ENCODE results near the gene CADM1. TPM values are rescaled to one million over a fixed set of nuclear protein-coding genes. Genes with fewer than 3 reads are reported as not detected.

The CADM1 gene
- total and polyA plus RNA-seq, 2 donors (not counting 1 experiment from before 2014, with no cell fraction given) = 15.4 to 86.0 TPM

DNA sequence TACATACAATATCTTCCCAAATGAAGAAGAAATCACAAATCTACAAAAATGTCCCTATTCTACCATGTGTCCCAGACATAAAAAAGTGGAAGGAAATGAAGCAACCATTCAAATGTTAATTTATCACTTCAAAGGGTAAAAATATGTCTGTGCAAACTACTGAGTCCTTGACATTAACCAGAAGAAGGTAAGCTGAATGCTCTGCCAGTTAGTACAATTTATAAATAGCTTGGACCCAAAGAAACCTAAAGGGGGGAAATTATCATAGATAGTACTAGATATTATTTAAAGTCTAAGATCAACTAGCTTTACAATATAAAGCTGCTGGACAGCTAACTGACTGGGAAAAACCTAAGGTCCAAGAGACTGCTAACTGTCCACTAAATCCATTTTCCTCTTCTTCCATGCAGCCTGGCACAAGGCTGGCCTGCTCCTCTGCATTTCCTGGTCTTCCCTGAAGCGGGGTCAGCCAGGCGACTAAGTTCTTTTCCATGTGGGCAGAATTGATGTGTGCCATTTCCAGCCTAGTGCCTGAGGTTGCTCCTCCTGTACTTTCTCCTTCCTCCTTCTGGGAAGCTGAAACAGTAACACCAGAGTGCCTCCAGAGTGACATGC lies 190.9 kb downstream of the CADM1 start:
- H3K9ac ChIP-seq (ENCODE audit: insufficient read depth, low read length) = no peak overlapping the region
- H3K27me3 ChIP-seq (ENCODE audit: control insufficient read depth, insufficient read depth, low read length) = no peaks in the 10 kb centered on the region
- H2AFZ ChIP-seq (ENCODE audit: low read length) = no peak overlapping the region
- H3K4me2 ChIP-seq (ENCODE audit: extremely low read depth, insufficient read depth, low read length) = no peak overlapping the region
- no peak overlapping the region for H3K4me3 ChIP-seq (replicated peaks in 1 of 4; ENCODE audit: control extremely low read depth in 1 of 4, insufficient read depth in 1 of 4, low read depth in 3 of 4, low read length in 4 of 4)
- no peaks in the 10 kb centered on the region for H3K79me2 ChIP-seq (ENCODE audit: control insufficient read depth, insufficient read depth, low read length)
- H3K4me1 ChIP-seq (ENCODE audit: control insufficient read depth, extremely low read depth, insufficient read depth, low read length) = no peaks in the 10 kb centered on the region
- DNase-seq (ENCODE audit: low read depth in 2 of 2) = no peak
- no peaks in the 10 kb centered on the region for H3K36me3 ChIP-seq (ENCODE audit: control insufficient read depth, insufficient read depth, low read length)
- H3K27ac ChIP-seq (ENCODE audit: insufficient read depth, low read length) = no peak overlapping the region
- no peaks in the 10 kb centered on the region for H4K20me1 ChIP-seq (ENCODE audit: control insufficient read depth, extremely low read depth, insufficient read depth, low read length)
- TF ChIP-seq CTCF (conservative IDR thresholded peaks at IDR 0.05 in 1 of 2, IDR thresholded peaks at IDR 0.05 in 1 of 2; ENCODE audit: low read depth in 1 of 2, low read length in 2 of 2) = no peak
- TF ChIP-seq EZH2 (IDR thresholded peaks at IDR 0.05; ENCODE audit: low read length, missing control alignments) = no peak
- H3K9me3 ChIP-seq (ENCODE audit: control insufficient read depth, insufficient read depth, low read depth, low read length) = no peaks in the 10 kb centered on the region

GRCh38 chr11:115311949-115312348 lies 192.3 kb downstream of the CADM1 start:
- no peaks in the 10 kb centered on the region for H3K27me3 ChIP-seq (ENCODE audit: control insufficient read depth, insufficient read depth, low read length)
- no peaks in the 10 kb centered on the region for H3K36me3 ChIP-seq (ENCODE audit: control insufficient read depth, insufficient read depth, low read length)
- H2AFZ ChIP-seq (ENCODE audit: low read length) = no peak overlapping the region
- TF ChIP-seq EZH2 (IDR thresholded peaks at IDR 0.05; ENCODE audit: low read length, missing control alignments) = no peak
- no peak for TF ChIP-seq CTCF (conservative IDR thresholded peaks at IDR 0.05 in 1 of 2, IDR thresholded peaks at IDR 0.05 in 1 of 2; ENCODE audit: low read depth in 1 of 2, low read length in 2 of 2)
- no peak overlapping the region for H3K4me3 ChIP-seq (replicated peaks in 1 of 4; ENCODE audit: control extremely low read depth in 1 of 4, insufficient read depth in 1 of 4, low read depth in 3 of 4, low read length in 4 of 4)
- DNase-seq (ENCODE audit: low read depth in 2 of 2) = no peak
- no peaks in the 10 kb centered on the region for H3K79me2 ChIP-seq (ENCODE audit: control insufficient read depth, insufficient read depth, low read length)
- no peaks in the 10 kb centered on the region for H3K9me3 ChIP-seq (ENCODE audit: control insufficient read depth, insufficient read depth, low read depth, low read length)
- H3K4me2 ChIP-seq (ENCODE audit: extremely low read depth, insufficient read depth, low read length) = no peak overlapping the region
- H3K27ac ChIP-seq (ENCODE audit: insufficient read depth, low read length) = no peak overlapping the region
- H4K20me1 ChIP-seq (ENCODE audit: control insufficient read depth, extremely low read depth, insufficient read depth, low read length) = no peaks in the 10 kb centered on the region
- H3K4me1 ChIP-seq (ENCODE audit: control insufficient read depth, extremely low read depth, insufficient read depth, low read length) = no peaks in the 10 kb centered on the region
- no peak overlapping the region for H3K9ac ChIP-seq (ENCODE audit: insufficient read depth, low read length)

- Histone ChIP-seq H3K9me3 (ENCODE audit: control insufficient read depth, insufficient read depth, low read depth, low read length) (no peaks in the 10 kb centered on the region), H3K27me3 (ENCODE audit: control insufficient read depth, insufficient read depth, low read length) (no peaks in the 10 kb centered on the region), H2AFZ (ENCODE audit: low read length) (no peak overlapping the region), H3K4me3 (replicated peaks in 1 of 4; ENCODE audit: control extremely low read depth in 1 of 4, insufficient read depth in 1 of 4, low read depth in 3 of 4, low read length in 4 of 4) (no peak overlapping the region), H4K20me1 (ENCODE audit: control insufficient read depth, extremely low read depth, insufficient read depth, low read length) (no peaks in the 10 kb centered on the region), H3K4me1 (ENCODE audit: control insufficient read depth, extremely low read depth, insufficient read depth, low read length) (no peaks in the 10 kb centered on the region), H3K27ac (ENCODE audit: insufficient read depth, low read length) (no peak overlapping the region), H3K36me3 (ENCODE audit: control insufficient read depth, insufficient read depth, low read length) (no peaks in the 10 kb centered on the region), H3K79me2 (ENCODE audit: control insufficient read depth, insufficient read depth, low read length) (no peaks in the 10 kb centered on the region), H3K4me2 (ENCODE audit: extremely low read depth, insufficient read depth, low read length) (no peak overlapping the region), H3K9ac (ENCODE audit: insufficient read depth, low read length) (no peak overlapping the region)
- no peak for DNase-seq (ENCODE audit: low read depth in 2 of 2)
- TF ChIP-seq CTCF (conservative IDR thresholded peaks at IDR 0.05 in 1 of 2, IDR thresholded peaks at IDR 0.05 in 1 of 2; ENCODE audit: low read depth in 1 of 2, low read length in 2 of 2) = no peak
- TF ChIP-seq EZH2 (IDR thresholded peaks at IDR 0.05; ENCODE audit: low read length, missing control alignments) = no peak
Observed at GRCh38 chr11:115306689-115307088, 197.5 kb downstream of the CADM1 start.
